Activated T-helper 1 cell treated with Interleukin-2 at 50 U/mL for 16 hours (primary cell): Measurements from ENCODE around the gene SNX13.

Experiments used
- DNase-seq: peaks from one replicate; pipeline ENCODE4 v3.0.0-alpha.2; 2020; ENCODE audit warnings: low read depth

Gene SNX13

GRCh38 chr7:17944720-17945119 lies 4.4 kb upstream of the SNX13 start:
- DNase-seq = no peak

DNA sequence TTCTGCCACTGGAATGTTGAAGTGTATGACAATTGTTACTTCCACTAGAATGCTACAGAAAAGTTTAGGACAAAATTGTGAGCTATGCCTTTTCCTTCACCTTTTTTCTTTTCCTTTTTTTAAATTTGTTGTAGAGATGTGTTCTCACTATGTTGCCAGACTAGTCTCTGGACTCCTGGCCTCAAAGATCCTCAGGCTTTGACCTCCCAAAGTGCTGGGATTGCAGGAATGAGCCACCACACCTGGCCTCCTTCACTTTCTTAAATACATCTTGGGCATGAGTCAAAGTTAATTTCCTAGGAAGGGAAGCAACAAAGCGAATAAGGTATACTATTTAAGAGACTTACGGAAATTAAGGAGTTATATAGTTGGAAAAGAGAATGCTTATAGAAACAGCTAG lies 2.7 kb upstream of the SNX13 start:
- DNase-seq = no peak

- no peak for DNase-seq
Measured at GRCh38 chr7:17942231-17942630, 1.9 kb upstream of the SNX13 start.

DNA sequence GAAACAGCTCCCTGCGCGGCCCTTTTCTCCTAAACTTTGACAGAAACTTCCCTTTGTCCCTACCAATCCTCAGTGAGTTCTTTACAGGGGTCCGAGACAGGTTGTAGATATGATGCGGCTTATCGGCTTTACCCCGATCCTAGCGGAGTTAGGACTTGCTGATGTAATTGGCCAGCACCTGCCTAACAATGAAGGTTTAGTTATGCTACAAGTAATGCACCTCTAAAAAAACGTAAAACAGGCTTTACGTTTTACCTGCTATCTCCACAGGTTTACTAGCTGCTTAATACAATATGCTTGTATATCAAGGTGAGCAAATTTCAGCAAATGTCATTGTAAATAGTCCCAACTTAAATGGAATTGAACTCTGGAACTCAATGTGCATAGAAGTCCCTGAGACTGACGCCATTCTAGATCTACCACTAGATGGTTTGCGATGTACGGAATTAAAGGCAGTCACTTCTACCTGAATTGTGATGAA lies 697 bp upstream of the SNX13 start:
- no peak for DNase-seq

- peak; percentile 23 for DNase-seq
Measured at GRCh38 chr7:17939606-17940301, 540 bp downstream of the SNX13 start.

GRCh38 chr7:17939211-17939605 lies 1.1 kb downstream of the SNX13 start:
- no peak for DNase-seq

GRCh38 chr7:17937506-17938120 lies 2.7 kb downstream of the SNX13 start:
- DNase-seq = no peak

DNA sequence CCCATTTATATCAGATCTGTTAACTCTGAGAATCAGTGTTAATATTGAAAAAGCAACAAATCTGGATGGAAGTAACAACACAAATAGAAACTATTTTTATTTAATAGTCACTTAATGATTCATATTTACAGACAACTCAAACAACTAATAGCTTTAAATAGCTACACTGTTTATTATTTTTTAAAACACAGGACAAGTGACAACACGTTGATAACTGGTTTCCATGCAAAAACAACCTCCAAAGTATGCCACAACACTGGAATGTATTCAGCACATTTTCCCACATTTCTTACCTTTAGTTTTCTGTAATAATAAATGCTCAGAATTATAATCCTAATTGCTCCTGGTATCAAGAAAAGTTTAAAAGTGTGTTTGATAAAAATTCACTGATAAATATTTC lies 4.0 kb downstream of the SNX13 start:
- no peak for DNase-seq

DNA sequence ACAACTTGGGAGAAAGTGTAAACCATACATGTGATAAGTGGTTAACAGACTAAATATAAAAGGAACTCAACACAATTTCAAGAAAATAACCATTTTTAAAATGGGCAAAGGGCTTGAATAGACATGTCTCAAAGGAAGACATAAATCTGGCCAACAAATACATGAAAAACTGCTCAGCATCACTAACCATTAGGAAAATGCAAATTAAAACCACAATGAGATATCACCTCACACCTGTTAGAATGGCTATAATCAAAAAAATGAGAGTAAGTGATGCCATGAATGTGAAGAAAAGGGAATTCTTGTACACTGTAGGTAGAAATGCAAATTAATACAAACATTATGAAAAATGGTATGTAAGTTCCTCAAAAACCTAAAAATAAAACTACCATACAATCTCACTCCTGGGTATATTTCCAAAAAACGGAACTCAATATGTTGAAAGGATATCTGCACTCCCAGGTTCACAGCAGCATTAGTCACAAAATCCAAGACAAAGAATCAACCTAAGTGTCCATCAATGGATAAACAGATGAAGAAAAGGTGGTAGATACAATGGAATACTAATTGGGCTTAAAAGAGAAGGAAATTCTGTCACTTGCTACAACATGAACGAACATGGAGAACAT lies 5.6 kb downstream of the SNX13 start:
- no peak for DNase-seq

DNA sequence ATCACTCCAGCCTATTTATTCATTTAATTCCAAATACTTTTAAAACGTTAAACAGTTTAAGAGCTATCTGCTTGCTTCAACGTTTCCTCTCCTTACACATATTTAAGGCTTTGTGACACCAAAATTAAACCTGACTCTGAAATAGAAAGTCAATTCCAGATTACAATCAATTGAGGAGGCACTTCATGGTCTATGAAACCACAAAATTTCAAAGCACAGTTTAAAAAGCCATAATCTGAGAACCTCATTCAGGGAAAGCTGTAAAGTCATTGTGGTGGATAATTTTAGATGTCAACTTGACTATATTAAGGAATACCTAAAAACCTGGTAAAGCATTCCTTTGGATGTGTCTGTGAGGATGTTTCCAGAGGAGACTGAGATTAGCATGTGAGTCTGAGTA lies 6.2 kb downstream of the SNX13 start:
- no peak for DNase-seq

DNA sequence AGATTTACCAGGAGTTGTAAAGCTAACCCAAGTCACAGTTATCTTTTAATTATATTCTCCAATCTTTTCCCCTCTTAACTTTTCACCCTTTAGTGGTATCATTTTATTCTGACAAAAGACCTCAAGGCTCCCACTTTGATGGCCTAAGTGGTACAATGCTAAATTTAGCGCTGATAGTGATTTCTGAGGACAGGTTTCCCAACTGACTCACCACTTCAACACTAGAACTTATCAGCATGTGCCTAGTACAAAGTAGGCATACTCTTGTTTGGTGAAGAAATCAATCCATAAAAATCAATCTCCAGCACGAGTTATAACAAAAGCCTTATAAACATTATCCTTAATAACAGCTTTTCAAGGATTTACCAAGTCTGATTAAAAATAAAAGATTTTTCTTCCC lies 7.5 kb downstream of the SNX13 start:
- DNase-seq = no peak

GRCh38 chr7:17931069-17931468 lies 9.2 kb downstream of the SNX13 start:
- no peak for DNase-seq

- no peak for DNase-seq
Measured at GRCh38 chr7:17930546-17930945, 9.7 kb downstream of the SNX13 start.

GRCh38 chr7:17929647-17930395 lies 10.5 kb downstream of the SNX13 start:
- no peak for DNase-seq

- no peak for DNase-seq
Measured at GRCh38 chr7:17928055-17928454, 12.2 kb downstream of the SNX13 start.

GRCh38 chr7:17921857-17922416 lies 18.4 kb downstream of the SNX13 start:
- no peak for DNase-seq

- DNase-seq = no peak
Measured at GRCh38 chr7:17917842-17918241, 22.5 kb downstream of the SNX13 start.

GRCh38 chr7:17916786-17917185 lies 23.5 kb downstream of the SNX13 start:
- DNase-seq = no peak

GRCh38 chr7:17915796-17916195 lies 24.5 kb downstream of the SNX13 start:
- no peak for DNase-seq

GRCh38 chr7:17915168-17915567 lies 25.1 kb downstream of the SNX13 start:
- no peak for DNase-seq

DNA sequence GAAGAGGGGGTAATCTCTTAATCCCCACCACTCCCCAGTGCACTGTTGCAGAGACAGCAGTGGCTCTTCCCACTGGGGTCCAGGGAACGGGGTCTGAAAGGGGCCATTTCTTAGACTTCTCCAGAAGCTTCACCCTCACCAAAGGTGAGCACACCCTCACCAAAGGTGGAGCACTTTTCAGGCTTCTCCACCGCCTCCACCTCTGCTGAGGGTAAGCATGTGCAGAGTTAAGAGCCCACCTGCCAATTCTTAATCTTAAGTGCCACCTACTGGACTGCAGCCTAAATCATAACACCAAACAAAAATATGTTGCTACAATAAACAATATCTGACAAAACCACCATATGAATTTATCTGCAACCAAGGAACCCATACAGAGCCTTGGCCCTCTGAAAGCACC lies 27.0 kb downstream of the SNX13 start:
- no peak for DNase-seq

- no peak for DNase-seq
Measured at GRCh38 chr7:17912536-17913235, 27.6 kb downstream of the SNX13 start.
